CD4-positive, alpha-beta T cell treated with Interleukin-6 for 4 hours (primary cell): ENCODE data around the gene SEC16A.

Source experiments
- DNase-seq: peaks from one replicate; pipeline ENCODE4 v3.0.0-alpha.2; 2020; ENCODE audit warnings: mixed read lengths

Gene SEC16A

GRCh38 chr9:136517012-136517743 is 34.3 kb upstream of the SEC16A start:
- no peak for DNase-seq

- no peak for DNase-seq
These were observed 33.4 kb upstream of the SEC16A start for GRCh38 chr9:136516191-136516654.

- DNase-seq: no peak
These were observed 32.4 kb upstream of the SEC16A start for GRCh38 chr9:136515276-136515675.

GRCh38 chr9:136514022-136514714 is 31.3 kb upstream of the SEC16A start:
- DNase-seq: no peak

- no peak for DNase-seq
These were observed 30.4 kb upstream of the SEC16A start for GRCh38 chr9:136513191-136513590.

- DNase-seq: peak; percentile 29
These were observed 29.8 kb upstream of the SEC16A start for GRCh38 chr9:136512651-136513071.

- DNase-seq: no peak
These were observed 29.1 kb upstream of the SEC16A start for GRCh38 chr9:136511670-136512592.

- no peak for DNase-seq
These were observed 28.4 kb upstream of the SEC16A start for GRCh38 chr9:136511144-136511669.

- DNase-seq: no peak
These were observed 27.7 kb upstream of the SEC16A start for GRCh38 chr9:136510561-136510960.

- no peak for DNase-seq
These were observed 26.7 kb upstream of the SEC16A start for GRCh38 chr9:136509549-136509948.

- no peak for DNase-seq
These were observed 26.1 kb upstream of the SEC16A start for GRCh38 chr9:136508729-136509500.

GRCh38 chr9:136507992-136508375 is 25.1 kb upstream of the SEC16A start:
- no peak for DNase-seq

GRCh38 chr9:136507221-136507991 is 24.6 kb upstream of the SEC16A start:
- no peak for DNase-seq

- no peak for DNase-seq
These were observed 23.6 kb upstream of the SEC16A start for GRCh38 chr9:136506425-136506824.

GRCh38 chr9:136505406-136506403 is 22.9 kb upstream of the SEC16A start:
- DNase-seq: no peak

- no peak for DNase-seq
These were observed 21.9 kb upstream of the SEC16A start for GRCh38 chr9:136504512-136505348.

GRCh38 chr9:136502940-136503550 is 20.2 kb upstream of the SEC16A start:
- DNase-seq: no peak

- DNase-seq: no peak
These were observed 19.4 kb upstream of the SEC16A start for GRCh38 chr9:136502196-136502595.

- no peak for DNase-seq
These were observed 18.8 kb upstream of the SEC16A start for GRCh38 chr9:136501686-136502085.
